Kidney (tissue), 14 donors: Measurements from ENCODE around the gene GALNT18. TPM values are rescaled to one million over a fixed set of nuclear protein-coding genes. Genes with fewer than 3 reads are reported as not detected.

Experiments used
- DNase-seq, 5 donors: peaks; one replicate each; pipeline ENCODE4 v3.0.0-alpha.2; 2013 to 2020
- FAIRE-seq: peaks from 2 replicates; lab custom pipeline; 2012; peaks lifted over from hg19 to GRCh38; lab: Jason Lieb, UNC
- H3K27ac ChIP-seq, 2 donors: one replicate each; pipeline ENCODE4 v1.7.0; 2013; ENCODE audit warnings: low read depth in 2 of 2, low read length in 2 of 2, inconsistent platforms in 1 of 2
- H3K27me3 ChIP-seq: one replicate; pipeline ENCODE4 v1.7.1; 2013; ENCODE audit warnings: low read length, inconsistent platforms; ENCODE audit not compliant: control insufficient read depth, insufficient read depth
- H3K36me3 ChIP-seq, 3 donors: one replicate each; pipeline versions ENCODE4 v1.7.0 to v1.7.1; 2013; ENCODE audit warnings: low read length in 3 of 3, control low read depth in 1 of 3, inconsistent platforms in 1 of 3; ENCODE audit not compliant: insufficient read depth in 3 of 3, control insufficient read depth in 2 of 3
- H3K4me1 ChIP-seq, 3 donors: one replicate each; pipeline versions ENCODE4 v1.7.0 to v1.7.1; 2013; ENCODE audit warnings: low read length in 3 of 3, inconsistent platforms in 1 of 3, low read depth in 1 of 3; ENCODE audit not compliant: control insufficient read depth in 2 of 3, insufficient read depth in 2 of 3
- H3K4me3 ChIP-seq, 3 donors: one replicate each; pipeline versions ENCODE4 v1.7.0 to v1.8.1; 2013; ENCODE audit warnings: low read length in 3 of 3, control low read depth in 1 of 3, inconsistent platforms in 1 of 3
- H3K9ac ChIP-seq, 3 donors: one replicate each; pipeline versions ENCODE4 v1.7.0 to v1.7.1; 2013; ENCODE audit warnings: low read length in 3 of 3, control low read depth in 1 of 3, inconsistent platforms in 1 of 3
- H3K9me3 ChIP-seq, 3 donors: one replicate each; pipeline versions ENCODE4 v1.7.0 to v1.7.1; 2013; ENCODE audit warnings: low read length in 3 of 3, control low read depth in 1 of 3, inconsistent platforms in 1 of 3; ENCODE audit not compliant: control insufficient read depth in 2 of 3, insufficient read depth in 1 of 3
- CTCF ChIP-seq: IDR thresholded peaks from 3 replicates; pipeline ENCODE4 v1.5.1; 2012; ENCODE audit warnings: mild to moderate bottlenecking, moderate library complexity, borderline replicate concordance; ENCODE audit not compliant: insufficient read depth; ENCODE audit errors: extremely low read depth
- intact Hi-C: fragments of 100-400 bp; cut with DNase I; formaldehyde crosslinking; loops from one replicate; pipeline ENCODE4 v1.11.1; 2022
- polyA plus RNA-seq: library from polyadenylated mRNA; stranded (reverse); fragments of 350-450 nt; fragmentation: Illumina TruSeq; extraction: RNeasy Lipid Tissue Mini Kit (QIAGEN cat#74804); gene quantifications from one replicate; pipeline ENCODE4 v1.2.3, GENCODE V29; 2014; ENCODE audit warnings: low read depth, low replicate concordance; ENCODE audit not compliant: insufficient read depth
- total RNA-seq: library from RNA; stranded (reverse); fragmentation: NEBNext Ultra II Directional; extraction: Animal tissue kit (Norgen Biotek cat#: 25700); gene quantifications from one replicate; pipeline ENCODE4 v1.2.1, GENCODE V29; 2021
- donor health status: control.
- donor health status: control.
- donor health status: control.
- donor health status: control.
- donor health status: control.
- donor health status: DM: yes; HTN: yes; CAD: no.
- donor health status: Normal renal cell carcinoma (clear cell type).

The GALNT18 gene
- total and polyA plus RNA-seq, 2 donors from 2014 or later = 27.2 to 42.1 TPM

GRCh38 chr11:11293798-11294550 lies 327.8 kb downstream of the GALNT18 start:
- no peak for FAIRE-seq
- H3K9me3 ChIP-seq = no peaks in the 10 kb centered on the region
- no peak overlapping the region for H3K9ac ChIP-seq
- no peak for DNase-seq
- TF ChIP-seq CTCF = no peak
- intact Hi-C loops = no loop called here
- H3K4me1 ChIP-seq = peaks cover 0 to 5% (median 0%) of the 10 kb centered on the region in 3 donors
- no peaks in the 10 kb centered on the region for H3K27me3 ChIP-seq
- no peaks in the 10 kb centered on the region for H3K36me3 ChIP-seq
- H3K4me3 ChIP-seq = no peak overlapping the region
- no peak overlapping the region for H3K27ac ChIP-seq

GRCh38 chr11:11292839-11293238 lies 329.0 kb downstream of the GALNT18 start:
- TF ChIP-seq CTCF = no peak

GRCh38 chr11:11291041-11292015 lies 330.5 kb downstream of the GALNT18 start:
- intact Hi-C loops = no loop called here
- no peak overlapping the region for H3K27ac ChIP-seq
- no peaks in the 10 kb centered on the region for H3K27me3 ChIP-seq
- no peak for FAIRE-seq
- peaks cover 0 to 5% (median 0%) of the 10 kb centered on the region in 3 donors for H3K4me1 ChIP-seq
- no peak overlapping the region for H3K4me3 ChIP-seq
- no peak for TF ChIP-seq CTCF
- no peak for DNase-seq
- H3K36me3 ChIP-seq = no peaks in the 10 kb centered on the region
- no peak overlapping the region for H3K9ac ChIP-seq
- H3K9me3 ChIP-seq = no peaks in the 10 kb centered on the region

More at GRCh38 chr11:11292839-11293238, 329.0 kb downstream of the GALNT18 start:
- Histone ChIP-seq H3K36me3 (no peaks in the 10 kb centered on the region), H3K27ac (no peak overlapping the region), H3K4me1 (peaks cover 0 to 5% (median 0%) of the 10 kb centered on the region in 3 donors), H3K9ac (no peak overlapping the region), H3K27me3 (no peaks in the 10 kb centered on the region), H3K4me3 (no peak overlapping the region), H3K9me3 (no peaks in the 10 kb centered on the region)
- intact Hi-C loops = no loop called here
- no peak for FAIRE-seq
- no peak for DNase-seq
